HFFc6 (cell line): Measurements from ENCODE around the gene CIITA. TPM values are rescaled to one million over a fixed set of nuclear protein-coding genes. Genes with fewer than 3 reads are reported as not detected.
"Not testable (repeated sequence)": the region's sequence is repeated elsewhere in the genome, so short reads cannot be mapped to it uniquely, and the experiment has no call there.

Experiments used
- DNase-seq: peaks from one replicate; pipeline ENCODE4 v3.0.0-alpha.2; 2018
- H3K27ac Mint-ChIP-seq: 2 replicates; pipeline ENCODE4 v1.8.0; 2020; ENCODE audit warnings: mild to moderate bottlenecking, mixed read lengths
- H3K27me3 Mint-ChIP-seq: 2 replicates; pipeline ENCODE4 v1.8.0; 2021; ENCODE audit warnings: mild to moderate bottlenecking, moderate library complexity, mixed read lengths; ENCODE audit not compliant: insufficient read depth
- H3K36me3 Mint-ChIP-seq: 2 replicates; pipeline ENCODE4 v1.8.0; 2021; ENCODE audit warnings: low read depth, mixed read lengths
- H3K4me1 Mint-ChIP-seq: 2 replicates; pipeline ENCODE4 v1.8.0; 2020; ENCODE audit warnings: low read depth, mixed read lengths
- H3K4me3 Mint-ChIP-seq: 2 replicates; pipeline ENCODE4 v1.8.0; 2020; ENCODE audit warnings: mild to moderate bottlenecking, moderate library complexity, mixed read lengths
- H3K9me3 Mint-ChIP-seq: 2 replicates; pipeline ENCODE4 v1.8.0; 2020; ENCODE audit warnings: mild to moderate bottlenecking, mixed read lengths
- total RNA-seq, 6 experiments: library from RNA; stranded (reverse); fragmentation: NEBNext Ultra II Directional; extraction: Animal tissue kit (Norgen Biotek cat#: 25700); gene quantifications; 2 replicates in 1 of 6; 3 replicates in 5 of 6; pipeline ENCODE4 v1.2.3, GENCODE V29; 2021
- TF ChIP-seq, protein P1 (sequence below): fragments of 200-600 bp; sonication (generic); IDR thresholded peaks from 2 replicates; pipeline ENCODE4 v1.5.0; 2021; ENCODE audit warnings: antibody characterized with exemption, mild to moderate bottlenecking

CIITA gene
- total RNA-seq, 6 experiments from 2014 or later, result 0.11 to 0.24 (median 0.13) TPM; not detected in 1

- peaks cover 1% of the 10 kb centered on the region; the same call in 1 of the 2 replicates for H3K27me3 Mint-ChIP-seq
- DNase-seq, result no peak
These were observed 61.3 kb downstream of the CIITA start for GRCh38 chr16:10938321-10938720.

DNA sequence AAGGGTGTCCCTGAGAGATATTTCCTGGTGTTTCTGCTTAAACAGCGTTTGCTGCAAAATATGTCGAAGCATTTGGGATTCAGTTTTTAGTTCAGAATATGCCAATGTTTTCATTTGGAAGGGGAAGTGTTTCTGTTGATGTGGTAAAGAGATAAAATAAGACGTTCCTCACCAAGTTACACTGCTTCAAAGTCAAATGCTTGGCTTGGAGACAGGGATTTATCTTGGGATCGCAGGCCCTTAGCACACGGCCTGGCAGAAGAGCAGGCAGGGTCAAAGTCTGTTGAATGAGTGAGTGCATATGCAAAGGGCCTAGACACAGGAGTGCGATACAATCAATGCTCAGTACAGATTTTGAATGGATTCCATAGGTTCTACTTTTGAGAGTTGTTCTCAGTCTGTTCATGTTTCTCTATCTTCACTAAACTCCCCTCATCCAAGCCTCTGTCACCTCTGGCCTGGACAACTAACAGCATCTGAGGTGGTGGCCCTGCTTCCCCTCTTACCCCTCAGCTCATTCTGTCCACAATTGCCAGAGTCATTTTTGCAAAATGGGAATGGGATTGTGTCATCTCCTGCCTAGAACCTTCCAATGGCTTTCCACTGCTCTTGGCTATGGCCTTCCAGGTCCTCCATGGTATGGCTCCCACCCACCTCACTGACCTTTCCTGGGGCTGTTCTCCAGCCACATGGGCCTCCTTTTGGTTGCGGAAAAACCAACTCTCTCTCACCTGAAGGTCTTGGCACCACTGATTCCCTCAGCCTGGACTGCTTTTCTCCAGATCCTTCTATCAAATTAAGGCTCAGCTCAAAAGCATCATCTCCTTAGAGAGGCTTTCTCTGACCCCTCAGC, 62.0 kb downstream of the CIITA start:
- Mint-ChIP-seq H3K27me3 (peaks cover 1% of the 10 kb centered on the region; the same call in 1 of the 2 replicates), H3K36me3 (peaks cover 25% of the 10 kb centered on the region), H3K4me3 (peak overlapping the region; percentile 92), H3K9me3 (no peaks in the 10 kb centered on the region), H3K4me1 (peaks cover 73% of the 10 kb centered on the region), H3K27ac (no peak overlapping the region)
- no peak for DNase-seq
- TF ChIP-seq, protein P1, sequence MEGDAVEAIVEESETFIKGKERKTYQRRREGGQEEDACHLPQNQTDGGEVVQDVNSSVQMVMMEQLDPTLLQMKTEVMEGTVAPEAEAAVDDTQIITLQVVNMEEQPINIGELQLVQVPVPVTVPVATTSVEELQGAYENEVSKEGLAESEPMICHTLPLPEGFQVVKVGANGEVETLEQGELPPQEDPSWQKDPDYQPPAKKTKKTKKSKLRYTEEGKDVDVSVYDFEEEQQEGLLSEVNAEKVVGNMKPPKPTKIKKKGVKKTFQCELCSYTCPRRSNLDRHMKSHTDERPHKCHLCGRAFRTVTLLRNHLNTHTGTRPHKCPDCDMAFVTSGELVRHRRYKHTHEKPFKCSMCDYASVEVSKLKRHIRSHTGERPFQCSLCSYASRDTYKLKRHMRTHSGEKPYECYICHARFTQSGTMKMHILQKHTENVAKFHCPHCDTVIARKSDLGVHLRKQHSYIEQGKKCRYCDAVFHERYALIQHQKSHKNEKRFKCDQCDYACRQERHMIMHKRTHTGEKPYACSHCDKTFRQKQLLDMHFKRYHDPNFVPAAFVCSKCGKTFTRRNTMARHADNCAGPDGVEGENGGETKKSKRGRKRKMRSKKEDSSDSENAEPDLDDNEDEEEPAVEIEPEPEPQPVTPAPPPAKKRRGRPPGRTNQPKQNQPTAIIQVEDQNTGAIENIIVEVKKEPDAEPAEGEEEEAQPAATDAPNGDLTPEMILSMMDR, result no peak

More at GRCh38 chr16:10938321-10938720, 61.3 kb downstream of the CIITA start:
- TF ChIP-seq, protein P1, result no peak
- Mint-ChIP-seq H3K4me3 (0 out of 2 replicates have a peak overlapping the region, but pooled peaks have one; percentile 92), H3K27ac (no peak overlapping the region), H3K9me3 (no peaks in the 10 kb centered on the region), H3K4me1 (peaks cover 70% of the 10 kb centered on the region), H3K36me3 (peaks cover 29% of the 10 kb centered on the region)

GRCh38 chr16:10939649-10940234, 62.7 kb downstream of the CIITA start:
- TF ChIP-seq, protein P1, result no peak

DNA sequence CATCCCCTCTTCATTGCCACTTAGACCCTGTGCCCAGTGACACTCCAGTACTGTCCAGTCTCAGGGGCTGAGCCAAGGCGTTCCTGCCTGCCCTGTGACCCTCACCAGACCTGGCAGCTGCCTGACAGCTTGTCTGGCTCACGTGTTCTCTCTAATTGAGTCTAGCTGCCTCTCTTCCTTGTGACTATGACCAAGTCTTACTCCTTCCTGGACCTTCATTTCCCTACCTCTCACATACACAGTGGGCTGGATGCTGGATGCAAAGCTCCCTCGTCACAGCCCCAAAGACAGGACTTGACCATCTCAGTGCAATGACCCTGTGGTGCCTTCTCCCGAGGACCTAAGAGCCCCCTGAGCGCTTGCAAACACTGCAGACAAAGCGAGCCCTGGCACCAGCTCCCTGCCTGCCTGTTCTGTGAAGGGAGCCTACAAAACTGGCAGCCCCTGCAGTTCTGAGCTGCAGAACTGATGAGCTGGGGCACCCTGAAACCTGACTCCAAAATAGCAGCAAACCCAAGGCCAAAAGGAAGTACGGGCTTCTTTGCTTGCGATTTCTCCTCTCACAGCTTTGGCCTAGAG, 63.6 kb downstream of the CIITA start:
- Mint-ChIP-seq H3K27me3 (peaks cover 3% of the 10 kb centered on the region; the same call in 1 of the 2 replicates), H3K4me1 (peaks cover 80% of the 10 kb centered on the region), H3K4me3 (peak overlapping the region; percentile 92), H3K36me3 (peaks cover 22% of the 10 kb centered on the region), H3K9me3 (no peaks in the 10 kb centered on the region), H3K27ac (peak overlapping the region; percentile 80)
- no peak for DNase-seq
- TF ChIP-seq, protein P1, result no peak

More at GRCh38 chr16:10939649-10940234, 62.7 kb downstream of the CIITA start:
- H3K4me1 Mint-ChIP-seq, result peaks cover 76% of the 10 kb centered on the region
- peak overlapping the region; percentile 92 for H3K4me3 Mint-ChIP-seq
- DNase-seq, result no peak
- no peaks in the 10 kb centered on the region for H3K9me3 Mint-ChIP-seq
- H3K27me3 Mint-ChIP-seq, result peaks cover 3% of the 10 kb centered on the region; the same call in 1 of the 2 replicates
- no peak overlapping the region for H3K27ac Mint-ChIP-seq
- H3K36me3 Mint-ChIP-seq, result peaks cover 24% of the 10 kb centered on the region

DNA sequence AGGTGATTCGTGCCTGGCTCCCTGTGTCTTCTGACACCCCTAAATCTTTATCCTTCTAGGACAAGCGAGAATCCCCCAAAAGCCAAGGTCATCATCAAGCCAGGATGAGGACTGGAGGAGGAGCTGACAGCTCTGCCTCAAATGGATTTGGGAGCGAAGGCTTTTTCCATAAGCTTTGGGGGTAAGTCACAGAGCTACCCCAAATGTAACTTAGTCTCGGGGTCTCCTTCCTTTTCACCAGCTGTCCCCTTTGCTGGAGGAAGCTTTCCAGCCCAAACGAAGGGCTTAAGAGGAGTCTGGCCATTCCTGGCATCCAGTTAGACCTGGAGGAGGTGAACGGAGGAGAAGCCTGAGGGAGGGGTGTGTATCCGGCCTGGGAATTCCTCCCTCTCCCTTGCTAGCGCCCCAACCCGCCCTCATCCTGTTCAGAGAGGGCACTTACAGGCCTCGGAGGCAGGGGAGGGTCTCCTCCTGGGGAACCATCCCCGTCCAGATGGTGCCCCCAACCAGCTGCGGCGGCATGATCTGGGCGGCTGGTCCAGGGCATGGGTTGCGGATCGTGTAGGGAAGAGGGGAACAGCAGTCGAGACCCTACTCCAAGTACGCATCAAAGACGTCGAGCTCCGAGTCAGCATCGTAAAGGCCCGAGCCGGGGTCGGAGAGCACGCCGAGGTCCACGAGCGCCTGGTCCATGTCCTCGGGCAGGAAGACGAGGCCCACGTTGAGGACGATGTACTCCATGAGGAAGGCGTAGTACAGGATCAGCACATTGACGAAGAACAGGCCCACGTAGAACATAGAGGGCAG, 64.3 kb downstream of the CIITA start:
- TF ChIP-seq, protein P1, result no peak
- Mint-ChIP-seq H3K27ac (peak overlapping the region; percentile 80), H3K9me3 (no peaks in the 10 kb centered on the region), H3K4me3 (peak overlapping the region; percentile 92), H3K36me3 (peaks cover 14% of the 10 kb centered on the region), H3K4me1 (peaks cover 80% of the 10 kb centered on the region), H3K27me3 (peaks cover 3% of the 10 kb centered on the region; the same call in 1 of the 2 replicates)
- DNase-seq, result no peak

DNA sequence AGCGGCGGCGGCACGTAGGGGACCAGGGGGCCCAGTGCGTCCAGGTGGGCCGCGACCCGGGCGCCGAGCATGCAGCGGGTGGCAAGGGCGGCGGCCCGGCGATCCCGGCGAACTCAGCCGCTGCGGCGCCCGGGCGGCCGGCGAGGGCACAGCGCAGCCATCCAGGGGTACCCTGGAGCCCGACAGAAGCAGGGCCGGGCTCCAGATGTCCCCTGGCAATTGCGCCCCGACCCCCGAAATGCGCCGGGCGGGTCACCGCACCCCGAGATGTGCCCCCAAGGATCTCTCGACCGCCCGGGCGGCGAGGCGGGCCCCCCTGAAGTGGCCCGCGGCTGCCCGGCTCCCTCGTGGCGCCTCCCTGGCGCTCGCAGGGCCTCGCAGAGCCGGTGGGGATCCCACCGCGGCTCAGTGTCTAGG, 64.9 kb downstream of the CIITA start:
- Mint-ChIP-seq H3K4me3 (peak overlapping the region; percentile 92), H3K4me1 (peaks cover 81% of the 10 kb centered on the region), H3K27ac (peak overlapping the region; percentile 80; the same call in 1 of the 2 replicates), H3K36me3 (peaks cover 14% of the 10 kb centered on the region)
- DNase-seq, H3K9me3 Mint-ChIP-seq, H3K27me3 Mint-ChIP-seq: not testable (repeated sequence)
